SK-N-MC (cell line): ENCODE measurements around the gene IMPA2.

Source experiments
- DNase-seq: peaks from one replicate; pipeline ENCODE4 v3.0.0-alpha.2; 2011; ENCODE audit warnings: low read depth, low spot score
- H3K27ac ChIP-seq: fragments of 200-600 bp; sonication (generic); 2 replicates; pipeline ENCODE4 v1.5.1; 2016; ENCODE audit warnings: mixed run types
- H3K36me3 ChIP-seq: fragments of 200-600 bp; sonication (generic); 2 replicates; pipeline ENCODE4 v1.6.1; 2017; ENCODE audit warnings: antibody characterized with exemption, low read length, mixed read lengths; ENCODE audit not compliant: insufficient read depth
- H3K4me3 ChIP-seq: fragments of 200-600 bp; sonication (generic); 2 replicates; pipeline ENCODE4 v1.5.1; 2016
- H3K9ac ChIP-seq: fragments of 200-600 bp; sonication (generic); 2 replicates; pipeline ENCODE4 v1.8.0; 2017; ENCODE audit warnings: mixed run types, mixed read lengths; ENCODE audit not compliant: insufficient read length
- H3K9me3 ChIP-seq: fragments of 200-600 bp; sonication (generic); 2 replicates; pipeline ENCODE4 v1.6.1; 2017; ENCODE audit warnings: low read depth, mild to moderate bottlenecking, antibody characterized with exemption, low read length, moderate library complexity, mixed read lengths
- EZH2 ChIP-seq: fragments of 200-600 bp; sonication (generic); IDR thresholded peaks from one replicate; pipeline ENCODE4 v1.6.1; 2017; ENCODE audit warnings: antibody characterized with exemption
- FOXP2 ChIP-seq: optimal IDR thresholded peaks from 2 replicates; pipeline ENCODE3; 2011; ENCODE audit warnings: mild to moderate bottlenecking, moderate library complexity; ENCODE audit not compliant: insufficient read depth; ENCODE audit errors: extremely low read length, control extremely low read depth
- POLR2AphosphoS5 ChIP-seq: IDR thresholded peaks from 2 replicates; pipeline ENCODE4 v1.6.1; 2012; ENCODE audit warnings: mild to moderate bottlenecking, low read depth, low read length, borderline replicate concordance

The IMPA2 gene

DNA sequence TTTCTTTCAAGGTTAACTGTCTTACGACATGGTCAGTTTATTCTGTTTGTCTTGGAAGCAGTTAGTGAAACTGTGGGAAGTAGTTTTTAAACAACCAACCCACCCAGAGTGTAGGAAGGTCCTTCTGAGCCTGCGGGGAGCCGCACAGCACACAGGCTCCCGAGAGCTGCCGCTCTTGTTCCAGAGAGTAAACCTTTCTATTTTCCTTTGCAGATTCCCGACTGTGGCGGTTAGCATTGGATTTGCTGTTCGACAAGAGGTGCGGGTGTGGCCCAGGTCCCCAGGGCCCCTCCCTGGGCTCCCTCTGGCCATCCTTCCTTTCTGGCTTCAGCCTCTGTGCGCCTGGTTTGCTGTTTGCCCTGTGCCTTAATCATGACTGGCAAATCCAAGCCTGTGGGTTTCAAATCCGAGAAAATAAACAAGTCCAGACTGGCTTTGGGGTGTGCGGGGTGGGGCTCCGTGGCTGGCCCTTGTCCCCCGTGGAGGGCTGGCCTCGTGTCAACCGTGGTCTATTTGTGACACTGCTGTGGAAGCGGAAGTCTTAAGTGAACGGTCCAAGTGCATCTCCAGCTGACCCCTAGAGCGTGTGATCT lies 30.7 kb downstream of the IMPA2 start:
- H3K9me3 ChIP-seq, result no peaks in the 10 kb centered on the region
- H3K4me3 ChIP-seq, result no peak overlapping the region
- no peak for TF ChIP-seq FOXP2
- TF ChIP-seq POLR2AphosphoS5, result no peak
- no peak for TF ChIP-seq EZH2
- no peak overlapping the region for H3K9ac ChIP-seq
- DNase-seq, result no peak
- no peak overlapping the region for H3K27ac ChIP-seq
- no peaks in the 10 kb centered on the region; the same call in 1 of the 2 replicates for H3K36me3 ChIP-seq

- Histone ChIP-seq H3K9me3 (no peaks in the 10 kb centered on the region), H3K9ac (no peak overlapping the region), H3K4me3 (no peak overlapping the region), H3K36me3 (no peaks in the 10 kb centered on the region; the same call in 1 of the 2 replicates), H3K27ac (no peak overlapping the region)
- DNase-seq, result no peak
- TF ChIP-seq EZH2, result no peak
- no peak for TF ChIP-seq FOXP2
- TF ChIP-seq POLR2AphosphoS5, result no peak
These were observed 31.4 kb downstream of the IMPA2 start for GRCh38 chr18:12012697-12013096.

DNA sequence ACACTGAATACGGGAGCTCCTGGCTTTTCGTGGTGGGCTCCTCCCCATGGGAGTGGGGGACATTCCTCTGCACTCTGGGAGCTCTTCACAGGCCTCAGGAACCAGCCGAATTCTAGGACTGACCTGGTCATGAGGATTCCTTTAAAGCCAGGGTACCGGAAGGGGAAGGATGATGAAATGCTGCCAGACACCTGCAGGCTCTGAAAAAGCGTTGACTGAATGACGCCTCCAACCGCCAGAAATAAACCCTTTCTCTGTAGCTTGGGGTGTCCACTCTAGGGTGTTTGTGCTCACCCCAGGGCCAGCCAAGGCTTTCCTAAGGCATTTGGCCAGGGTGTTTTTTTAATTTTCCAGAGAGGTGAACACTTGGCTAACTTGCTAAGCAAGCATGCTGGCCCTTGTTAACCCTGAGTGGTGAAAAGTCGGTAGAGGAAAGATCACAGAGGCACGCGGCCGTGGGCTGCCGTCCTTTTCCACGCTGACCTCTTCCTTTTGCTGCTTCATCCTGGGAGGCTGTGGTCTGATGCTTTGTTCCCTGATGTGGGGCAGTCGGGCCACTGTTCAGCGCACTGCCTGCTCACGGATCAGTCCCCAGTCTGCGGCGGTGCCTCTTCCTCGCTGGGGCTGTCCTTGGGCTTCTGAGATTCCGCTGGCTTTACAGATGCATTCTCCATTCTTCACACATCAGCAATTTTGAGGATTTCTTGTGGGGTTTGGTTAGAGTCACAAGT lies 32.0 kb downstream of the IMPA2 start:
- H3K36me3 ChIP-seq, result peaks cover 3% of the 10 kb centered on the region; the same call in 1 of the 2 replicates
- TF ChIP-seq EZH2 (no peak), FOXP2 (no peak), POLR2AphosphoS5 (no peak)
- no peak overlapping the region for H3K27ac ChIP-seq
- no peaks in the 10 kb centered on the region for H3K9me3 ChIP-seq
- no peak for DNase-seq
- no peak overlapping the region for H3K4me3 ChIP-seq
- H3K9ac ChIP-seq, result no peak overlapping the region

DNA sequence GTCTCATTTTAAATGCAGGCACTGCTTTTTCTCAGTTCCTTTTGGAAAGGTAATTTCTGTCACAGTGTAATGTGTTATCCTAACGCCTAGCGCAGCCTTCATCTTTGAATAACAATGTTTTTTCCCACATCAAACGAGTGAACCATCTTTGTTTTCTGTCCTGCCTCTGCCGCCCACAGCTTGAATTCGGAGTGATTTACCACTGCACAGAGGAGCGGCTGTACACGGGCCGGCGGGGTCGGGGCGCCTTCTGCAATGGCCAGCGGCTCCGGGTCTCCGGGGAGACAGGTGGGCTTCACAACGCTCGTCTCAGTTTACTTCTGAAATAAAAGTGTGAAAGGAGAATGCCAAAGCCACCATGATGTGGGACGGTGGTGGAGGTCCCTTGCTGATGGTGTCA lies 32.8 kb downstream of the IMPA2 start:
- no peak overlapping the region for H3K9ac ChIP-seq
- H3K36me3 ChIP-seq, result peaks cover 3% of the 10 kb centered on the region; the same call in 1 of the 2 replicates
- no peak overlapping the region for H3K4me3 ChIP-seq
- no peak overlapping the region for H3K27ac ChIP-seq
- TF ChIP-seq FOXP2, result no peak
- no peak for TF ChIP-seq POLR2AphosphoS5
- no peak for DNase-seq
- H3K9me3 ChIP-seq, result no peaks in the 10 kb centered on the region

- TF ChIP-seq EZH2 (no peak), FOXP2 (no peak), POLR2AphosphoS5 (no peak)
- Histone ChIP-seq H3K9me3 (no peaks in the 10 kb centered on the region), H3K27ac (no peak overlapping the region), H3K4me3 (no peak overlapping the region), H3K9ac (no peak overlapping the region), H3K36me3 (peaks cover 3% of the 10 kb centered on the region; the same call in 1 of the 2 replicates)
- no peak for DNase-seq
These were observed 33.5 kb downstream of the IMPA2 start for GRCh38 chr18:12014521-12015415.

DNA sequence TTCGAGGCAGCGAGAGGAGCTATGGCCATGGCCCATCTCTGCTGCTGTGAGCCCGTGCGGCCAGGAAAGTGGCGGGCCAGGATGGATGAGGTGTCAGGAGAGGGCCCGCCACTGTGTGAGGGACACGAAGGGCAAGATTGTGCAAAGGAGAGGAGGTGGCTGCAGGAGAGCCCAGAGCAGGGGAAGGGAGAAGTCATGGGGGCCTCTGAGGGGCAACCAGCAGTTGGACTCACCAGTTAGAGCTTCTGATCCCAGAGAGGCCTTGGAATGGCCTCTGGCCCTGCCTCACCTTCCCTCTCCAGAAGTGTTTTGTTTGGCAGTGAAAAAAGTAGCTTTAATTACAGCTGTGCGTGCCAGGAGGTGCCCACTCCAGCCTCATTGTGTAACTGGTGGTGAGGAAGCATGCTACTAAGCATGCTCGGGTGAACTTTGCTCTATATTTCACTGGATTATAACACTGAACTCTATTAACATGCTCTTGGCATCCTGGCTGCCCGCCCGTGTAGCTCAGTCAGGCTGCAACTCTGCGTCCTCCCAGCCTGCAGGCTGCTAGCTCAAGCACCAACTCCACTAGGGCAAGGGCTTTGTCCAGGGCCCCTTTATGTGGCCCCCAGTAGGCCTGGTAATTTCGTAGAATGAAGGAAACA lies 34.2 kb downstream of the IMPA2 start:
- TF ChIP-seq POLR2AphosphoS5 (no peak), EZH2 (no peak), FOXP2 (no peak)
- DNase-seq, result no peak
- no peak overlapping the region for H3K9ac ChIP-seq
- peaks cover 3% of the 10 kb centered on the region; the same call in 1 of the 2 replicates for H3K36me3 ChIP-seq
- no peaks in the 10 kb centered on the region for H3K9me3 ChIP-seq
- no peak overlapping the region for H3K4me3 ChIP-seq
- H3K27ac ChIP-seq, result no peak overlapping the region

GRCh38 chr18:12017081-12017480 lies 35.8 kb downstream of the IMPA2 start:
- no peaks in the 10 kb centered on the region for H3K9me3 ChIP-seq
- no peak overlapping the region for H3K9ac ChIP-seq
- TF ChIP-seq FOXP2 (no peak), EZH2 (no peak), POLR2AphosphoS5 (no peak)
- peaks cover 3% of the 10 kb centered on the region; the same call in 1 of the 2 replicates for H3K36me3 ChIP-seq
- H3K27ac ChIP-seq, result no peak overlapping the region
- DNase-seq, result no peak
- H3K4me3 ChIP-seq, result no peak overlapping the region

GRCh38 chr18:12018861-12019260 lies 37.6 kb downstream of the IMPA2 start:
- Histone ChIP-seq H3K9me3 (no peaks in the 10 kb centered on the region), H3K36me3 (peaks cover 3% of the 10 kb centered on the region; the same call in 1 of the 2 replicates)

More at GRCh38 chr18:12018861-12019260, 37.6 kb downstream of the IMPA2 start:
- H3K4me3 ChIP-seq, result no peak overlapping the region
- no peak overlapping the region for H3K27ac ChIP-seq
- no peak overlapping the region for H3K9ac ChIP-seq
- DNase-seq, result no peak
- TF ChIP-seq EZH2 (no peak), POLR2AphosphoS5 (no peak), FOXP2 (no peak)
